GM21367 (cell line): ENCODE results near the gene GREB1L.

Source experiments
- ATAC-seq: cut with Tn5 transposase; IDR thresholded peaks from one replicate; pipeline ENCODE4 v1.9.1; 2021; ENCODE audit not compliant: unreplicated experiment

GREB1L gene

GRCh38 chr18:21548647-21549046, 306.6 kb downstream of the GREB1L start:
- no peak for ATAC-seq

DNA sequence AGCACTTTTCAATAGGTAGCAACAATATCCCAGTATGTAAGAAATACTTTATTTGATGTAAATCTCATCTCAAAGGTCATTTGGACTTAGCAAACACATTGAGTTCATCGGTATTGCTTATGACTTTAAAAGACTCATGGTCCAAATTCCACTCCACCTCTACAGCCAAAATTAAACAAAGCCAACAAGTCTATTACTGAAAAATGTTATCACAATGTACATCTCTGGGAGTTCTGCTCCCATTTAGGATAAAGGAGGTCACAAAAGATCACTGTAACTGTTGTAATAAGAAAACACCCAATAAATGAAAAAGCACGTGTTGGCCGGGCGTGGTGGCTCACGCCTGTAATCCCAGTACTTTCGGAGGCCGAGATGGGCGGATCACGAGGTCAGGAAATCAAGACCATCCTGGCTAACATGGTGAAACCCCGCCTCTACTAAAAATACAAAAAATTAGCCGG, 308.5 kb downstream of the GREB1L start:
- no peak for ATAC-seq

DNA sequence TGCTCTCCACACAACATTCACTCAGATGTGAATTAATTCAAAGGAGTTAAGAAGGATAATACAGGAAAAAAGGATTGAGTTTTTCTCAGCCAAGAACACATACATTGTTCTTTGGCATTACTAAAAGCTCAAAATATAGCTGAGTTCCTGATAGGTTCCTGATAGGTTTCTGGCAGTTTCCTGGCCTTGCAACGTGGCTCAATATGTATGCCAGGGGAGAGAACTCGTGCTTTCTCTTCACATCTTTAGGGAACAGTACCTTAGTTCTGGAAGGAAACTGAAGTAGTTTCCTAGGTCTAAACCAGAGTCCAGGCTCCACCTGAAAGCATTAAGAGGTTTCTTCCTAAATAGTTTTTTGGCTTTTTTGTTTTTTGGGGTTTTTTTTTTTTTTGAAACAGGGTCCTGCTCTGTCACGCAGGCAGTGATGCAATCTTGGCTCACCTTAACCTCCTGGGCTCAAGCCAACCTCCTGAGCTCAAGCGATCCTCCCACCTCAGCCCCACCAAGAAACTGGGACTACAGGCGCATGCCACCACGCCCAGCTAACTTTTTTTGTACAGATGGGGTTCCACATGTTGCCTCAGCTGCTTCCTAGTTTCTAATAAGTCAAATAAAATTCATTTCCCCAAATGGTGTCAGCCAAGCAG, 315.7 kb downstream of the GREB1L start:
- ATAC-seq = no peak

DNA sequence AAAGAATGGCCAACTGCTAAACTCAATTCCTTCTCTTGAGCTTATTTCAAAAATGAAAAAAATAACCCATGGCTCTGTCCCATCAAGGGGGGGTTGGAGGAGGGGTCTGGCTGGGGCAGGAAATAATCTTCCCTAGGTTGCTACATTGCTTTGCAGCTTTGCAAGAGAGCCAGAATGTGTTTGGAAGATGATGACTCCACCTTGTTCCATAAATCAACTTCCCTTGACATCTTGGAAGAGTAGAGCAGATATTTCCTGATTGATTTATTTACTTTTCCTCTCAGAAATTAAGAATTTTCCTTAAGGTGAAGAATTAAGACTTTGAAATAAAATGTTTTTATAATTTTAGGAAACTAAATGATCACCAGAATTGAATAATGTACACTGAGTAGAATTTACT, 317.2 kb downstream of the GREB1L start:
- ATAC-seq = no peak

GRCh38 chr18:21571772-21572171, 329.7 kb downstream of the GREB1L start:
- ATAC-seq = no peak
